H1 (cell line): ENCODE results near the gene PI16. TPM values are rescaled to one million over a fixed set of nuclear protein-coding genes. Genes with fewer than 3 reads are reported as not detected.

Experiments
- CTCF ChIA-PET: fragments of 300-600 bp; sonication (Branson Sonifier 250); formaldehyde crosslinking; loops from one replicate; lab custom pipeline; 2021; ENCODE audit not compliant: partially characterized antibody; lab: Charles Lee
- POLR2A ChIA-PET: fragments of 300-600 bp; sonication (Branson Sonifier 250); formaldehyde crosslinking; loops from one replicate; lab custom pipeline; 2021; ENCODE audit warnings: inconsistent platforms; ENCODE audit not compliant: partially characterized antibody; lab: Charles Lee
- DNase-seq, 2 experiments: peaks; one replicate each; pipeline versions ENCODE4 v3.0.0 to v3.0.0-alpha.2; 2010 to 2022; ENCODE audit warnings: low spot score in 2 of 2, low read depth in 1 of 2, mixed read lengths in 1 of 2
- FAIRE-seq: peaks from 2 replicates; lab custom pipeline; 2011; peaks lifted over from hg19 to GRCh38; lab: Jason Lieb, UNC
- H2AFZ ChIP-seq: 2 replicates; pipeline ENCODE4 v1.8.1; 2012; ENCODE audit warnings: low read length, inconsistent platforms
- H2AK5ac ChIP-seq: 2 replicates; pipeline ENCODE4 v1.6.1; 2013; ENCODE audit warnings: low read depth, low read length
- H2BK120ac ChIP-seq: replicated peaks from 2 replicates; pipeline ENCODE3; 2013; ENCODE audit warnings: low read depth, low read length, inconsistent platforms
- H2BK12ac ChIP-seq: 2 replicates; pipeline ENCODE4 v1.6.1; 2013; ENCODE audit warnings: low read depth, low read length
- H2BK15ac ChIP-seq: 2 replicates; pipeline ENCODE4 v1.6.1; 2013; ENCODE audit warnings: low read length
- H2BK20ac ChIP-seq: 2 replicates; pipeline ENCODE4 v1.6.1; 2013; ENCODE audit warnings: low read length
- H2BK5ac ChIP-seq: 2 replicates; pipeline ENCODE4 v1.6.1; 2013; ENCODE audit warnings: low read depth, low read length
- H3K14ac ChIP-seq: 2 replicates; pipeline ENCODE4 v1.6.1; 2013; ENCODE audit warnings: inconsistent platforms; ENCODE audit not compliant: insufficient read length
- H3K18ac ChIP-seq: 2 replicates; pipeline ENCODE4 v1.6.1; 2013; ENCODE audit warnings: low read length; ENCODE audit errors: extremely low read depth
- H3K23ac ChIP-seq: 2 replicates; pipeline ENCODE4 v1.6.1; 2013; ENCODE audit warnings: inconsistent platforms; ENCODE audit not compliant: insufficient read length
- H3K23me2 ChIP-seq: 2 replicates; pipeline ENCODE4 v1.6.1; 2013; ENCODE audit warnings: low read depth, low read length
- H3K27ac ChIP-seq: 2 replicates; pipeline ENCODE4 v1.6.1; 2011; ENCODE audit warnings: low read depth, low read length, inconsistent platforms
- H3K27me3 ChIP-seq, 4 experiments: replicated peaks in 1 of 4; 1 replicate in 1 of 4; 2 replicates in 3 of 4; pipeline versions ENCODE4 v1.6.1 to v1.8.1; 2011 to 2013; ENCODE audit warnings: low read length in 3 of 4, mild to moderate bottlenecking in 3 of 4, inconsistent platforms in 2 of 4, mixed read lengths in 2 of 4, moderate library complexity in 1 of 4; ENCODE audit not compliant: control insufficient read depth in 3 of 4, insufficient read depth in 3 of 4; ENCODE audit errors: extremely low read depth in 1 of 4
- H3K36me3 ChIP-seq, 4 experiments: 2 replicates each; pipeline versions ENCODE4 v1.6.1 to v1.8.1; 2011 to 2013; ENCODE audit warnings: mild to moderate bottlenecking in 4 of 4, low read length in 3 of 4, moderate library complexity in 2 of 4, control low read depth in 1 of 4, inconsistent platforms in 1 of 4; ENCODE audit not compliant: insufficient read depth in 4 of 4, control insufficient read depth in 2 of 4
- H3K4ac ChIP-seq: replicated peaks from 2 replicates; pipeline ENCODE3; 2013; ENCODE audit warnings: low read length, low read depth, mixed read lengths, inconsistent platforms; ENCODE audit not compliant: insufficient read length
- H3K4me1 ChIP-seq, 4 experiments: replicated peaks in 1 of 4; 1 replicate in 1 of 4; 2 replicates in 3 of 4; pipeline versions ENCODE4 v1.6.1 to v1.8.1; 2011 to 2013; ENCODE audit warnings: low read length in 3 of 4, inconsistent platforms in 2 of 4, mixed read lengths in 1 of 4; ENCODE audit not compliant: insufficient read depth in 4 of 4, control insufficient read depth in 3 of 4
- H3K4me2 ChIP-seq, 2 experiments: 2 replicates each; pipeline versions ENCODE4 v1.6.1 to v1.8.1; 2011 to 2013; ENCODE audit warnings: low read depth in 2 of 2, low read length in 2 of 2, control low read depth in 1 of 2, inconsistent platforms in 1 of 2, mild to moderate bottlenecking in 1 of 2; ENCODE audit not compliant: insufficient read depth in 1 of 2
- H3K4me3 ChIP-seq, 4 experiments: fragments of 200-600, 300-600 bp in 1 of 4; sonication (generic), shearing (Covaris generic), sonication (Bioruptor Twin) in 1 of 4; 2 replicates each; pipeline versions ENCODE4 v1.5.1 to v1.8.1; 2011 to 2016; ENCODE audit warnings: low read length in 4 of 4, low read depth in 3 of 4, control low read depth in 2 of 4, inconsistent platforms in 2 of 4, mild to moderate bottlenecking in 2 of 4, mixed read lengths in 1 of 4, moderate library complexity in 1 of 4; ENCODE audit not compliant: insufficient read depth in 2 of 4; ENCODE audit errors: extremely low read depth in 1 of 4
- H3K56ac ChIP-seq: replicated peaks from 2 replicates; pipeline ENCODE3; 2013; ENCODE audit warnings: low read depth, mild to moderate bottlenecking, mixed read lengths, low read length, inconsistent platforms; ENCODE audit not compliant: insufficient read length
- H3K79me1 ChIP-seq: 2 replicates; pipeline ENCODE4 v1.6.1; 2013; ENCODE audit warnings: low read depth, low read length, control low read depth
- H3K79me2 ChIP-seq, 2 experiments: 2 replicates each; pipeline versions ENCODE4 v1.6.1 to v1.8.1; 2012 to 2013; ENCODE audit warnings: low read length in 2 of 2, mild to moderate bottlenecking in 2 of 2, inconsistent platforms in 1 of 2; ENCODE audit not compliant: insufficient read depth in 2 of 2, control insufficient read depth in 1 of 2
- H3K9ac ChIP-seq, 4 experiments: replicated peaks in 1 of 4; 1 replicate in 1 of 4; 2 replicates in 3 of 4; pipeline versions ENCODE4 v1.6.1 to v1.8.1; 2011 to 2013; ENCODE audit warnings: low read depth in 3 of 4, low read length in 3 of 4, control low read depth in 2 of 4, mild to moderate bottlenecking in 2 of 4, moderate library complexity in 2 of 4, inconsistent platforms in 1 of 4; ENCODE audit errors: extremely low read depth in 1 of 4
- H3K9me3 ChIP-seq, 2 experiments: 2 replicates each; pipeline versions ENCODE4 v1.6.1 to v1.8.1; 2012 to 2013; ENCODE audit warnings: mild to moderate bottlenecking in 2 of 2, moderate library complexity in 2 of 2, control low read depth in 1 of 2, inconsistent platforms in 1 of 2, low read depth in 1 of 2, low read length in 1 of 2, mixed read lengths in 1 of 2; ENCODE audit not compliant: insufficient read depth in 2 of 2
- H4K20me1 ChIP-seq, 2 experiments: replicated peaks in 1 of 2; 2 replicates each; pipeline versions ENCODE3 to v1.8.1; 2011 to 2013; ENCODE audit warnings: inconsistent platforms in 2 of 2, low read length in 2 of 2, mild to moderate bottlenecking in 1 of 2; ENCODE audit not compliant: insufficient read depth in 2 of 2, control insufficient read depth in 1 of 2
- H4K5ac ChIP-seq: 2 replicates; pipeline ENCODE4 v1.6.1; 2013; ENCODE audit warnings: low read length, low read depth, mixed read lengths, inconsistent platforms; ENCODE audit not compliant: insufficient read length
- H4K8ac ChIP-seq: 2 replicates; pipeline ENCODE4 v1.8.0; 2013; ENCODE audit warnings: mild to moderate bottlenecking, moderate library complexity, low read length, inconsistent platforms; ENCODE audit not compliant: insufficient read depth; ENCODE audit errors: extremely low read depth
- H4K91ac ChIP-seq: replicated peaks from 2 replicates; pipeline ENCODE3; 2013; ENCODE audit warnings: low read length, mixed read lengths, inconsistent platforms; ENCODE audit not compliant: insufficient read length
- SAP30 ChIP-seq: fragments of 300-600 bp; sonication (generic); IDR thresholded peaks from 2 replicates; pipeline ENCODE4 v1.7.1; 2012; ENCODE audit warnings: low read length, moderate library complexity, mild to moderate bottlenecking, inconsistent platforms; ENCODE audit not compliant: insufficient read depth, insufficient replicate concordance
- SIRT6 ChIP-seq: IDR thresholded peaks from one replicate; pipeline ENCODE4 v1.7.1; 2012; ENCODE audit warnings: low read length, inconsistent platforms
- ZNF274 ChIP-seq: IDR thresholded peaks from 2 replicates; pipeline ENCODE4 v1.7.0; 2012; ENCODE audit warnings: low read length, borderline replicate concordance; ENCODE audit errors: extremely low read depth
- WGBS, 2 experiments: shearing (Covaris generic) in 1 of 2; methylation state at CpG; one replicate each; pipeline versions ENCODE4 v1.1.6 to v1.1.7; 2013 to 2015; ENCODE audit warnings: low lambda C conversion rate in 2 of 2, mixed read lengths in 2 of 2, inconsistent platforms in 1 of 2, low coverage in 1 of 2, missing lambda C conversion rate in 1 of 2; ENCODE audit not compliant: insufficient replicate concordance in 2 of 2, insufficient coverage in 1 of 2, insufficient read length in 1 of 2; ENCODE audit errors: extremely low coverage in 1 of 2, missing lambda C conversion rate in 1 of 2; 5-methylcytosine and 5-hydroxymethylcytosine counted together
- polyA plus RNA-seq, 7 experiments: library from polyadenylated mRNA; depleted of rRNA in 3 of 7; stranded (reverse) in 5 of 7; unstranded in 2 of 7; fragments of >200 nt in 5 of 7; fragments of 200-250 nt in 2 of 7; gene quantifications; 1 replicate in 5 of 7; 2 replicates in 1 of 7; 4 replicates in 1 of 7; pipeline versions ENCODE4 v1.2.1 to v1.2.3, GENCODE V29; 2011 to 2013; ENCODE audit warnings: missing spikeins in 2 of 7, mixed read lengths in 2 of 7
- total RNA-seq: library from RNA; stranded (reverse); fragmentation: NEBNext Ultra II Directional; extraction: Animal tissue kit (Norgen Biotek cat#: 25700); gene quantifications from 2 replicates; pipeline ENCODE4 v1.2.1, GENCODE V29; 2021

Gene PI16
- total and polyA plus RNA-seq, 2 of the 8 experiments (the other 6 are each of a cell fraction or from before 2014, with no cell fraction given) = 0.05 TPM; not detected in 1

DNA sequence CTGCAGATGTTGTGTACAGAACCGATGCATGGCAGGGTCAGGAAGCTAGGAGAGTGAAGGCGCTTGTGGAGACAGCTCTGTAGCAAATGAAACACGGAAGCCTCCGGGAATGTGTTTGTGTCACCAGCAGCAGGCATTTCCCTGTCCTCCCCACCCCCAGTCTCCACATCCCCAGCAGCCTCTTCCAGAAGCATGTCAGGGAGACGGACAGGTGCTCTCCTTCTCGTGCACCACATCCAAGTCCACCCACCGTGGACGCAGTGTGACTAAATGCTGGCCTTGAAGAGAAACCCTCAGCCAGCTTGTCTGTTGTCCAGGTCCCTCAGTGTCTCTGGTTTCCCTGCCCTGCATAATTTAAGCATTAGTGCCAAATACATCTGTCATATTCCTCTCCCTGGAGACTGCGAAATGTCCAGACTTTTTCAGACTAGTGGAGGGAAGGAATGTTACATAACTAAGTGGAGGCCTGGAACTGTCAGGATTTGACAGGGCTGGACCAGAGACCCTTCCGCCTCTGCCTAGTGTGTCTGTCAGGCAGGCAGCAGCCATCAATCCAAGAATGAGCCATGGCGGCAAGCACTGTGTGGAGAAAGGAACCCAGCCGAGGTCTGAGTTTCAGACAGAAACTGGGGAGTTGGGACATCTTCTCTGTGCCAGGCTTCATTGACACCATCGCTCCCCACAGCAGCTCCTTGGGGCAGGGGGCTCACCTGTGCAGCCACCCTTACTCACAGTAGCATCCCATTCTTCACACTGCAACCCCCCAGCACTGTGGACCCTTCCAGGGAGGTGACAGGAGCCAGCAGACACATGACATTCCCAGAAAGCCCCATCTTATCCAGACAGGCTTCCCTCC, 26.6 kb upstream of the PI16 start:
- H3K9me3 ChIP-seq = no peaks in the 10 kb centered on the region
- H3K23me2 ChIP-seq = no peaks in the 10 kb centered on the region
- H3K4ac ChIP-seq = no peak overlapping the region
- H3K18ac ChIP-seq = no peak overlapping the region
- H3K23ac ChIP-seq = no peak overlapping the region
- ChIA-PET CTCF (interaction anchor here (0.9 to 1.7 kb wide), 5 partner anchors 13 to 279 kb away, joined by 3 to 11 read pairs (median 4); partner anchors contain the start of gene C6orf89), POLR2A (interaction anchor here (0.6 to 0.9 kb wide), 2 partner anchors 22 to 33 kb away, joined by 3 to 4 read pairs; no protein-coding TSS in a partner anchor)
- DNase-seq (no peak), FAIRE-seq (no peak)
- no peak overlapping the region for H4K91ac ChIP-seq
- H3K9ac ChIP-seq = no peak overlapping the region
- no peak overlapping the region for H2BK20ac ChIP-seq
- H2BK15ac ChIP-seq = no peak overlapping the region
- H3K36me3 ChIP-seq = no peaks in the 10 kb centered on the region
- H3K27ac ChIP-seq = no peak overlapping the region
- no peak overlapping the region for H2AK5ac ChIP-seq
- WGBS, 2 experiments = 88% methylated on average over 13 of the region's 13 CpGs; no CpG with 5 or more reads in 1 of the 2 experiments
- H4K8ac ChIP-seq = no peak overlapping the region
- no peak overlapping the region for H3K4me2 ChIP-seq
- no peaks in the 10 kb centered on the region for H3K27me3 ChIP-seq
- H2BK12ac ChIP-seq = no peak overlapping the region
- TF ChIP-seq SAP30 (no peak), ZNF274 (no peak), SIRT6 (no peak)
- peaks cover 0 to 2% of the 10 kb centered on the region in 2 experiments for H4K20me1 ChIP-seq
- H2AFZ ChIP-seq = no peak overlapping the region
- no peak overlapping the region for H4K5ac ChIP-seq
- no peak overlapping the region for H2BK5ac ChIP-seq
- H3K4me1 ChIP-seq = no peaks in the 10 kb centered on the region
- H3K56ac ChIP-seq = no peak overlapping the region
- no peaks in the 10 kb centered on the region for H3K79me2 ChIP-seq
- H3K79me1 ChIP-seq = no peaks in the 10 kb centered on the region
- H3K14ac ChIP-seq = no peak overlapping the region
- H3K4me3 ChIP-seq = no peak overlapping the region
- H2BK120ac ChIP-seq = no peak overlapping the region
